ENCODE data around the gene POLRMT.
A peak's percentile ranks its signal among the peaks of the same experiment; 100 is the strongest.

The POLRMT gene

GRCh38 chr19:633068-633785 is at the start of gene POLRMT:
TSS of gene POLRMT (minus strand) at chr19:633537. CDS start at chr19:633512, 25 bp downstream.
- no CpG with 5 or more reads among the region's 67 CpGs for WGBS (ENCODE audit: insufficient coverage, insufficient read length)
- no peaks in the 10 kb centered on the region for H3K27me3 ChIP-seq (ENCODE audit: control insufficient read depth, insufficient read depth, low read length)
- peak; percentile 95 for DNase-seq (ENCODE audit: low read depth, low spot score)
- H3K9me3 ChIP-seq (ENCODE audit: control insufficient read depth, insufficient read depth, low read length), result no peaks in the 10 kb centered on the region
- peak within 1 kb of the TSS; percentile 69 for H3K4me3 ChIP-seq (ENCODE audit: low read length)
- no peak within 1 kb of the TSS for H3K27ac ChIP-seq (ENCODE audit: low read length)
- peaks cover 1% of the 10 kb centered on the region; the same call in 1 of the 2 replicates for H3K4me1 ChIP-seq (ENCODE audit: control insufficient read depth, insufficient read depth, low read length)
- peaks cover 6% of the 10 kb centered on the region; the same call in 1 of the 2 replicates for H3K36me3 ChIP-seq (ENCODE audit: control insufficient read depth, insufficient read depth, low read length)

- H3K4me1 ChIP-seq (ENCODE audit: control insufficient read depth, insufficient read depth, low read length), result peaks cover 5% of the 10 kb centered on the region
- WGBS (ENCODE audit: insufficient coverage, insufficient read length), result no CpG with 5 or more reads among the region's 25 CpGs
Observed at GRCh38 chr19:682678-683320, 49.5 kb upstream of the POLRMT start.

GRCh38 chr19:681029-682019 is 48.0 kb upstream of the POLRMT start:
- H3K9me3 ChIP-seq (ENCODE audit: control insufficient read depth, insufficient read depth, low read length), result no peaks in the 10 kb centered on the region
- peaks cover 5% of the 10 kb centered on the region for H3K27me3 ChIP-seq (ENCODE audit: control insufficient read depth, insufficient read depth, low read length)
- H3K36me3 ChIP-seq (ENCODE audit: control insufficient read depth, insufficient read depth, low read length), result no peaks in the 10 kb centered on the region; the same call in 1 of the 2 replicates
- H3K4me1 ChIP-seq (ENCODE audit: control insufficient read depth, insufficient read depth, low read length), result peaks cover 5% of the 10 kb centered on the region
- no peak for DNase-seq (ENCODE audit: low read depth, low spot score)
- no CpG with 5 or more reads among the region's 54 CpGs for WGBS (ENCODE audit: insufficient coverage, insufficient read length)
- no peak overlapping the region for H3K27ac ChIP-seq (ENCODE audit: low read length)
- no peak overlapping the region; the same call in 1 of the 2 replicates for H3K4me3 ChIP-seq (ENCODE audit: low read length)

More at GRCh38 chr19:682678-683320, 49.5 kb upstream of the POLRMT start:
- Histone ChIP-seq H3K27me3 (ENCODE audit: control insufficient read depth, insufficient read depth, low read length) (no peaks in the 10 kb centered on the region), H3K36me3 (ENCODE audit: control insufficient read depth, insufficient read depth, low read length) (no peaks in the 10 kb centered on the region; the same call in 1 of the 2 replicates), H3K27ac (ENCODE audit: low read length) (no peak overlapping the region), H3K4me3 (ENCODE audit: low read length) (no peak overlapping the region; the same call in 1 of the 2 replicates), H3K9me3 (ENCODE audit: control insufficient read depth, insufficient read depth, low read length) (no peaks in the 10 kb centered on the region)
- DNase-seq (ENCODE audit: low read depth, low spot score), result no peak

- Histone ChIP-seq H3K9me3 (ENCODE audit: control insufficient read depth, insufficient read depth, low read length) (no peaks in the 10 kb centered on the region), H3K27ac (ENCODE audit: low read length) (no peak overlapping the region), H3K36me3 (ENCODE audit: control insufficient read depth, insufficient read depth, low read length) (no peaks in the 10 kb centered on the region; the same call in 1 of the 2 replicates), H3K4me3 (ENCODE audit: low read length) (peak overlapping the region; percentile 83), H3K4me1 (ENCODE audit: control insufficient read depth, insufficient read depth, low read length) (peaks cover 5% of the 10 kb centered on the region), H3K27me3 (ENCODE audit: control insufficient read depth, insufficient read depth, low read length) (peaks cover 7% of the 10 kb centered on the region)
- DNase-seq (ENCODE audit: low read depth, low spot score), result peak; percentile 67
- no CpG with 5 or more reads among the region's 70 CpGs for WGBS (ENCODE audit: insufficient coverage, insufficient read length)
Observed at GRCh38 chr19:680287-681028, 47.1 kb upstream of the POLRMT start.

GRCh38 chr19:679418-680286 is 46.3 kb upstream of the POLRMT start:
- WGBS (ENCODE audit: insufficient coverage, insufficient read length), result no CpG with 5 or more reads among the region's 69 CpGs
- Histone ChIP-seq H3K4me3 (ENCODE audit: low read length) (peak overlapping the region; percentile 83), H3K4me1 (ENCODE audit: control insufficient read depth, insufficient read depth, low read length) (peaks cover 4% of the 10 kb centered on the region), H3K27me3 (ENCODE audit: control insufficient read depth, insufficient read depth, low read length) (peaks cover 7% of the 10 kb centered on the region), H3K9me3 (ENCODE audit: control insufficient read depth, insufficient read depth, low read length) (no peaks in the 10 kb centered on the region), H3K27ac (ENCODE audit: low read length) (no peak overlapping the region), H3K36me3 (ENCODE audit: control insufficient read depth, insufficient read depth, low read length) (no peaks in the 10 kb centered on the region; the same call in 1 of the 2 replicates)
- no peak for DNase-seq (ENCODE audit: low read depth, low spot score)

- WGBS (ENCODE audit: insufficient coverage, insufficient read length), result no CpG with 5 or more reads among the region's 16 CpGs
- H3K36me3 ChIP-seq (ENCODE audit: control insufficient read depth, insufficient read depth, low read length), result no peaks in the 10 kb centered on the region; the same call in 1 of the 2 replicates
- DNase-seq (ENCODE audit: low read depth, low spot score), result no peak
- H3K27me3 ChIP-seq (ENCODE audit: control insufficient read depth, insufficient read depth, low read length), result peaks cover 7% of the 10 kb centered on the region
- peaks cover 4% of the 10 kb centered on the region for H3K4me1 ChIP-seq (ENCODE audit: control insufficient read depth, insufficient read depth, low read length)
- H3K9me3 ChIP-seq (ENCODE audit: control insufficient read depth, insufficient read depth, low read length), result no peaks in the 10 kb centered on the region
- H3K27ac ChIP-seq (ENCODE audit: low read length), result no peak overlapping the region
- no peak overlapping the region; the same call in 1 of the 2 replicates for H3K4me3 ChIP-seq (ENCODE audit: low read length)
Observed at GRCh38 chr19:678791-679388, 45.6 kb upstream of the POLRMT start.

- H3K27me3 ChIP-seq (ENCODE audit: control insufficient read depth, insufficient read depth, low read length), result peaks cover 7% of the 10 kb centered on the region
- H3K4me1 ChIP-seq (ENCODE audit: control insufficient read depth, insufficient read depth, low read length), result peaks cover 4% of the 10 kb centered on the region
- WGBS (ENCODE audit: insufficient coverage, insufficient read length), result no CpG with 5 or more reads among the region's 22 CpGs
- H3K4me3 ChIP-seq (ENCODE audit: low read length), result no peak overlapping the region
- no peak overlapping the region for H3K27ac ChIP-seq (ENCODE audit: low read length)
- no peaks in the 10 kb centered on the region; the same call in 1 of the 2 replicates for H3K36me3 ChIP-seq (ENCODE audit: control insufficient read depth, insufficient read depth, low read length)
- DNase-seq (ENCODE audit: low read depth, low spot score), result no peak
- no peaks in the 10 kb centered on the region for H3K9me3 ChIP-seq (ENCODE audit: control insufficient read depth, insufficient read depth, low read length)
Observed at GRCh38 chr19:677601-678436, 44.5 kb upstream of the POLRMT start.

- DNase-seq (ENCODE audit: low read depth, low spot score), result no peak
- peaks cover 4% of the 10 kb centered on the region for H3K4me1 ChIP-seq (ENCODE audit: control insufficient read depth, insufficient read depth, low read length)
- no peaks in the 10 kb centered on the region for H3K9me3 ChIP-seq (ENCODE audit: control insufficient read depth, insufficient read depth, low read length)
- H3K4me3 ChIP-seq (ENCODE audit: low read length), result no peak overlapping the region
- H3K27me3 ChIP-seq (ENCODE audit: control insufficient read depth, insufficient read depth, low read length), result peaks cover 7% of the 10 kb centered on the region
- no peaks in the 10 kb centered on the region; the same call in 1 of the 2 replicates for H3K36me3 ChIP-seq (ENCODE audit: control insufficient read depth, insufficient read depth, low read length)
- no peak overlapping the region for H3K27ac ChIP-seq (ENCODE audit: low read length)
- no CpG with 5 or more reads among the region's 15 CpGs for WGBS (ENCODE audit: insufficient coverage, insufficient read length)
Observed at GRCh38 chr19:677201-677600, 43.9 kb upstream of the POLRMT start.

Data from iPS DF 6.9 (cell line).